ENCODE results near the gene USP21. TPM values are rescaled to one million over a fixed set of nuclear protein-coding genes. Genes with fewer than 3 reads are reported as not detected.
A peak's percentile ranks its signal among the peaks of the same experiment; 100 is the strongest.

The USP21 gene
- total RNA-seq, 4 donors from 2014 or later: 10.0 to 27.6 (median 14.7) TPM

DNA sequence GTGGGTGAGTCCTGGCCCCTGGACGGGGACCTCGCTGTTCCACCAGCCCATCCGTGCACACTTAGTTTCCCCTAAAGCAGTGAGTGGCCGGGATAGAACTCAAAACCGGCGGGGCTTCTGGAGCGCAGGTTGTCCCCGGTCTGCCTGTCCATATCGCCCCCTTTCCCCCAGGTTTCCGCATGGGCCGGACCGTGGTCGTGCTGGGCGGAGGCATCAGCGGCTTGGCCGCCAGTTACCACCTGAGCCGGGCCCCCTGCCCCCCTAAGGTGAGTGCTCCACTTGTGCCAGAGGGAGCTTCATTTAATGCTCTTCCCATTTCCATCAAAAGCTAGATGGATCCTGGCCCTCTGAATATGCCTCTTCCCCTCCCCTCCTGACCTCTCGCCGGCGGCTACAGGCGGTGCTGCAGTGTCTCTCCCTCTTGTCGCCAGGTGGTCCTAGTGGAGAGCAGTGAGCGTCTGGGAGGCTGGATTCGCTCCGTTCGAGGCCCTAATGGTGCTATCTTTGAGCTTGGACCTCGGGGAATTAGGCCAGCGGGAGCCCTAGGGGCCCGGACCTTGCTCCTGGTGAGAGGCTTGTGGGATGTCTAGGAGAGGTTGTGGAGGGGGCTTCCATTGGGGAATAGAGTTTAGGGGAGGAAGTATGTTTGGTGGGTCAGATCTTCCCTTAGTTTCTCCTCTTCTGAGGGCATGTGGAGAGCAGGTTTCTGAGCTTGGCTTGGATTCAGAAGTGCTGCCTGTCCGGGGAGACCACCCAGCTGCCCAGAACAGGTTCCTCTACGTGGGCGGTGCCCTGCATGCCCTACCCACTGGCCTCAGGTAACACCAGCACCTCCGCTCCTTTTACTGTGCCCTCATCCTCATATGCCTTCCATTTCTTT, 7.6 kb downstream of the USP21 start:
- TF ChIP-seq EP300 (IDR thresholded peaks at IDR 0.05) (no peak), POLR2A (IDR thresholded peaks at IDR 0.05) (no peak), POLR2AphosphoS5 (IDR thresholded peaks at IDR 0.05) (no peak)
- TF ChIP-seq, protein P1, sequence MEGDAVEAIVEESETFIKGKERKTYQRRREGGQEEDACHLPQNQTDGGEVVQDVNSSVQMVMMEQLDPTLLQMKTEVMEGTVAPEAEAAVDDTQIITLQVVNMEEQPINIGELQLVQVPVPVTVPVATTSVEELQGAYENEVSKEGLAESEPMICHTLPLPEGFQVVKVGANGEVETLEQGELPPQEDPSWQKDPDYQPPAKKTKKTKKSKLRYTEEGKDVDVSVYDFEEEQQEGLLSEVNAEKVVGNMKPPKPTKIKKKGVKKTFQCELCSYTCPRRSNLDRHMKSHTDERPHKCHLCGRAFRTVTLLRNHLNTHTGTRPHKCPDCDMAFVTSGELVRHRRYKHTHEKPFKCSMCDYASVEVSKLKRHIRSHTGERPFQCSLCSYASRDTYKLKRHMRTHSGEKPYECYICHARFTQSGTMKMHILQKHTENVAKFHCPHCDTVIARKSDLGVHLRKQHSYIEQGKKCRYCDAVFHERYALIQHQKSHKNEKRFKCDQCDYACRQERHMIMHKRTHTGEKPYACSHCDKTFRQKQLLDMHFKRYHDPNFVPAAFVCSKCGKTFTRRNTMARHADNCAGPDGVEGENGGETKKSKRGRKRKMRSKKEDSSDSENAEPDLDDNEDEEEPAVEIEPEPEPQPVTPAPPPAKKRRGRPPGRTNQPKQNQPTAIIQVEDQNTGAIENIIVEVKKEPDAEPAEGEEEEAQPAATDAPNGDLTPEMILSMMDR (IDR thresholded peaks at IDR 0.05): no peak
- peak overlapping the region; percentile 0 to 91 (median 88) for H3K27ac ChIP-seq
- H3K4me1 ChIP-seq: peaks cover 0 to 56% (median 17%) of the 10 kb centered on the region in 3 donors
- no peak for ATAC-seq
- H3K36me3 ChIP-seq: peaks cover 0 to 68% of the 10 kb centered on the region in 2 donors
- H3K9me3 ChIP-seq: no peaks in the 10 kb centered on the region
- no peaks in the 10 kb centered on the region for H3K27me3 ChIP-seq
- 20 to 40% methylated on average over 1 to 8 of the region's 33 CpGs for WGBS, 2 donors (ENCODE audit: low coverage in 1 of 2)
- peak overlapping the region; percentile 44 to 70 for H3K4me3 ChIP-seq

DNA sequence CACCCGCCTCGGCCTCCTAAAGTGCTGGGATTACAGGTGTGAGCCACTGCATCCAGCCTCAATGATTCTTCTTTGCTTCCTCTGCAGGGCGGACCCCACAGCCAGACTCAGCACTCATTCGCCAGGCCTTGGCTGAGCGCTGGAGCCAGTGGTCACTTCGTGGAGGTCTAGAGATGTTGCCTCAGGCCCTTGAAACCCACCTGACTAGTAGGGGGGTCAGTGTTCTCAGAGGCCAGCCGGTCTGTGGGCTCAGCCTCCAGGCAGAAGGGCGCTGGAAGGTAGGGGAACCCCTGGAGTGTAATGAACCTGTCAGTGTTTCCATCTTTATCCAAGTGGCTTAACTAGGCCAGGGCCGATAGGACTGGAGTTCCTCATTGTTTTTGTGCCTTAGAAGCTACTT, 9.6 kb downstream of the USP21 start:
- Histone ChIP-seq H3K36me3 (peaks cover 0 to 68% of the 10 kb centered on the region in 2 donors), H3K4me3 (no peak overlapping the region), H3K4me1 (peaks cover 0 to 61% (median 21%) of the 10 kb centered on the region in 3 donors), H3K27me3 (no peaks in the 10 kb centered on the region), H3K9me3 (no peaks in the 10 kb centered on the region), H3K27ac (no peak overlapping the region)
- ATAC-seq: no peak
- WGBS, 2 donors (ENCODE audit: low coverage in 1 of 2): 83 to 91% methylated on average over 2 to 7 of the region's 9 CpGs
- TF ChIP-seq EP300 (IDR thresholded peaks at IDR 0.05): no peak
- TF ChIP-seq POLR2AphosphoS5 (IDR thresholded peaks at IDR 0.05): no peak
- no peak for TF ChIP-seq POLR2A (IDR thresholded peaks at IDR 0.05)
- TF ChIP-seq, protein P1 (IDR thresholded peaks at IDR 0.05): no peak

DNA sequence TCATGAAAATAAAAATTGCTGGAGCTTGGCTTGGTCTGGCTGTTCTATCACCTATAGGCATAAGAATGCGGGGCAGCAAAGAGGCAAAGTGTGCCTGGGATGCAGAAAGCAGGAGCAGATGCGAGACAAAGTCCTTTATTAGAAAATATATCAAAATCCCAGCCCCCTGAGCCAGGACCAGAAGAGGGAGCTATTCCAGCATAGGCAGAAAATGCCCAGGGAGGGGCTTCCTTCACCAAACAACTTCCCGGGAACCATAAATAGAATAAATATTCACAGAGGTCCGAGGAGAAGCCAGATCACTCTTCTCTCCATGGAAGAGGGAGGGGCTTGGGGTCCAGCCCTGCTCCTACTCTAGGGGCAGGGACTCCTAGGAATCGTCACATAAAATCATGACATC, 11.9 kb downstream of the USP21 start:
- Histone ChIP-seq H3K9me3 (no peaks in the 10 kb centered on the region), H3K27ac (peak overlapping the region in 2 of 4 donors; percentile 52 to 60), H3K27me3 (no peaks in the 10 kb centered on the region), H3K4me1 (peaks cover 3 to 66% (median 19%) of the 10 kb centered on the region in 3 donors), H3K36me3 (peaks cover 0 to 77% of the 10 kb centered on the region in 2 donors), H3K4me3 (no peak overlapping the region)
- TF ChIP-seq EP300 (IDR thresholded peaks at IDR 0.05) (no peak), POLR2A (IDR thresholded peaks at IDR 0.05) (no peak), POLR2AphosphoS5 (IDR thresholded peaks at IDR 0.05) (no peak)
- TF ChIP-seq, protein P1 (IDR thresholded peaks at IDR 0.05): no peak
- no peak for ATAC-seq
- WGBS, 2 donors (ENCODE audit: low coverage in 1 of 2): 24% methylated on average over 4 of the region's 5 CpGs; no CpG with 5 or more reads in 1 of the 2 donors

DNA sequence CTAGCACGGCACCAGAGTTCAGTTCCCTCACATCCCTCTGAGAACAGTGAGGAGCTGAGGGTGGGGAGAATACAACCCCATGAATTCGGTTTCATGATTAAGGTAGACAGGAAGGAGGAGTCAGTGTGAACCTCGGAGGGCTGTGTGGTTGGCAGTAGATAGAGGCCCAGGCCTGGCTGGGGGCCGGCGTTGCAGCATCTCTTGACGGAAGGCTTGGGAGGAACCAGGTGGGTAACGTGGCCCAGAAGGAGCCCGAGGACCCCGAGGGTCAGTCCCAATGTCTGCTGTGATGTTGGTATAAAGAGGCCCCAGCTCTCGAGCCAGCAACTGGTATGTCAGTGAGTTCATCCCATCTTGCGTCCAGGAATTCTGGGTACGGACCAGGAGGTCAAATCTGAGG, 12.4 kb downstream of the USP21 start:
- TF ChIP-seq POLR2A (IDR thresholded peaks at IDR 0.05) (no peak), POLR2AphosphoS5 (IDR thresholded peaks at IDR 0.05) (no peak), EP300 (IDR thresholded peaks at IDR 0.05) (no peak)
- TF ChIP-seq, protein P1 (IDR thresholded peaks at IDR 0.05): no peak
- Histone ChIP-seq H3K9me3 (no peaks in the 10 kb centered on the region), H3K27me3 (no peaks in the 10 kb centered on the region), H3K4me1 (peaks cover 5 to 70% (median 24%) of the 10 kb centered on the region in 3 donors), H3K4me3 (no peak overlapping the region), H3K27ac (peak overlapping the region in 3 of 4 donors; percentile 50 to 60 (median 52)), H3K36me3 (peaks cover 0 to 77% of the 10 kb centered on the region in 2 donors)
- 58 to 77% methylated on average over 3 to 12 of the region's 12 CpGs for WGBS, 2 donors (ENCODE audit: low coverage in 1 of 2)
- no peak for ATAC-seq
